ENCODE measurements around the gene STX11.

The STX11 gene

DNA sequence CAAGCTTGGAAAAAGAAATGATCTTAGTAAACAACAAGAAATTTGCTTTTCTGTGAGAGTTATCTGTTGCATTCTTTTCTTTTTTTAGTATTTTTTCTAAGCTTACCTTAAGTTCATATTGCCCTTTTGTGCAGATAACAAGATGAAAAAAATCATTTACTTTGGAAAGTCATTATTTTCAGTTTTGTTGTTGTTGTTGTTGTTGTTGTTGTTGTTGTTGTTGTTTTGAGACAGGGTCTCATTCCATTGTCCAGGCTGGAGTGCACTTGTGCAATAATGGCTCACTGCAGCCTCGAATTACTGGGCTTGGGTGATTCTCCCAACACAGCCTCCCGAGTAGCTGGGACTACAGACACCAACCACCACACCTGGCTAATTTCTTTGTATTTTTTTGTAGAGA lies 8.8 kb upstream of the STX11 start:
- no peak overlapping the region for H3K27ac ChIP-seq (ENCODE audit: low read depth, low read length)
- no peaks in the 10 kb centered on the region for H3K9me2 ChIP-seq (replicated peaks; ENCODE audit: insufficient read depth, low read length)
- no peaks in the 10 kb centered on the region for H3K27me3 ChIP-seq (ENCODE audit: low read length)
- no peak overlapping the region for H3K4me2 ChIP-seq (ENCODE audit: low read depth, low read length, poor library complexity, severe bottlenecking)
- no peaks in the 10 kb centered on the region for H4K20me1 ChIP-seq (ENCODE audit: low read depth, low read length)
- TF ChIP-seq EZH2phosphoT487 (conservative IDR thresholded peaks at IDR 0.05; ENCODE audit: low read length), result no peak
- TF ChIP-seq, protein P1, sequence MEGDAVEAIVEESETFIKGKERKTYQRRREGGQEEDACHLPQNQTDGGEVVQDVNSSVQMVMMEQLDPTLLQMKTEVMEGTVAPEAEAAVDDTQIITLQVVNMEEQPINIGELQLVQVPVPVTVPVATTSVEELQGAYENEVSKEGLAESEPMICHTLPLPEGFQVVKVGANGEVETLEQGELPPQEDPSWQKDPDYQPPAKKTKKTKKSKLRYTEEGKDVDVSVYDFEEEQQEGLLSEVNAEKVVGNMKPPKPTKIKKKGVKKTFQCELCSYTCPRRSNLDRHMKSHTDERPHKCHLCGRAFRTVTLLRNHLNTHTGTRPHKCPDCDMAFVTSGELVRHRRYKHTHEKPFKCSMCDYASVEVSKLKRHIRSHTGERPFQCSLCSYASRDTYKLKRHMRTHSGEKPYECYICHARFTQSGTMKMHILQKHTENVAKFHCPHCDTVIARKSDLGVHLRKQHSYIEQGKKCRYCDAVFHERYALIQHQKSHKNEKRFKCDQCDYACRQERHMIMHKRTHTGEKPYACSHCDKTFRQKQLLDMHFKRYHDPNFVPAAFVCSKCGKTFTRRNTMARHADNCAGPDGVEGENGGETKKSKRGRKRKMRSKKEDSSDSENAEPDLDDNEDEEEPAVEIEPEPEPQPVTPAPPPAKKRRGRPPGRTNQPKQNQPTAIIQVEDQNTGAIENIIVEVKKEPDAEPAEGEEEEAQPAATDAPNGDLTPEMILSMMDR (IDR thresholded peaks at IDR 0.05; ENCODE audit: insufficient read depth, low read length, poor library complexity, severe bottlenecking), result no peak
- H3K9me3 ChIP-seq (ENCODE audit: insufficient read depth, low read length), result no peaks in the 10 kb centered on the region
- H3K9ac ChIP-seq (ENCODE audit: low read length), result no peak overlapping the region
- no peaks in the 10 kb centered on the region for H3K79me2 ChIP-seq (ENCODE audit: insufficient read depth, low read length)
- H2AFZ ChIP-seq (ENCODE audit: low read depth, low read length, severe bottlenecking), result no peak overlapping the region
- H3F3A ChIP-seq (ENCODE audit: insufficient read depth), result no peaks in the 10 kb centered on the region
- no peak overlapping the region for H3K4me3 ChIP-seq (ENCODE audit: insufficient read depth, low read length, poor library complexity, severe bottlenecking)
- no peaks in the 10 kb centered on the region for H3K36me3 ChIP-seq (ENCODE audit: low read length)

DNA sequence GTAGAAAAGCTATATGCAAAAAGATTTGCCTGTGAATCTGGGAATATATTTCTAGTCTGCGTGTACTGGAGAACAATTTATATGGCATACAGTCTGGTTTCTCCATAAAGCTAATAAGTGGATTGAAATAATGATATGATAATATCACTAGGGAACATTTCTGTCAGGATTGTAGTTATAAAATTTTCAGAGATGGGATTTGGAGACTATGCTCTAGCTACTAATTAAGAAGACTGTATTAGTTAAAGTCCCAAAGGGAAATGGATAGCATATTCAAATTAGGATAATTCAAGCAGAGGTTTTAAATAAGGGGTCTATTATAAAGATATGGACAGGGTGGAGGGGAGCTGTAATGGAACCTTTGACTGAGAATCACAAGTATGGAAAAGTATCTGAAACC lies 7.2 kb upstream of the STX11 start:
- Histone ChIP-seq H2AFZ (ENCODE audit: low read depth, low read length, severe bottlenecking) (no peak overlapping the region), H3K36me3 (ENCODE audit: low read length) (no peaks in the 10 kb centered on the region), H3K27ac (ENCODE audit: low read depth, low read length) (no peak overlapping the region), H3K79me2 (ENCODE audit: insufficient read depth, low read length) (no peaks in the 10 kb centered on the region), H4K20me1 (ENCODE audit: low read depth, low read length) (no peaks in the 10 kb centered on the region), H3K9me3 (ENCODE audit: insufficient read depth, low read length) (no peaks in the 10 kb centered on the region), H3K4me3 (ENCODE audit: insufficient read depth, low read length, poor library complexity, severe bottlenecking) (no peak overlapping the region), H3K27me3 (ENCODE audit: low read length) (no peaks in the 10 kb centered on the region), H3K9me2 (replicated peaks; ENCODE audit: insufficient read depth, low read length) (no peaks in the 10 kb centered on the region), H3K4me2 (ENCODE audit: low read depth, low read length, poor library complexity, severe bottlenecking) (no peak overlapping the region), H3K9ac (ENCODE audit: low read length) (no peak overlapping the region), H3F3A (ENCODE audit: insufficient read depth) (no peaks in the 10 kb centered on the region)
- TF ChIP-seq, protein P1 (IDR thresholded peaks at IDR 0.05; ENCODE audit: insufficient read depth, low read length, poor library complexity, severe bottlenecking), result no peak
- TF ChIP-seq EZH2phosphoT487 (conservative IDR thresholded peaks at IDR 0.05; ENCODE audit: low read length), result no peak

DNA sequence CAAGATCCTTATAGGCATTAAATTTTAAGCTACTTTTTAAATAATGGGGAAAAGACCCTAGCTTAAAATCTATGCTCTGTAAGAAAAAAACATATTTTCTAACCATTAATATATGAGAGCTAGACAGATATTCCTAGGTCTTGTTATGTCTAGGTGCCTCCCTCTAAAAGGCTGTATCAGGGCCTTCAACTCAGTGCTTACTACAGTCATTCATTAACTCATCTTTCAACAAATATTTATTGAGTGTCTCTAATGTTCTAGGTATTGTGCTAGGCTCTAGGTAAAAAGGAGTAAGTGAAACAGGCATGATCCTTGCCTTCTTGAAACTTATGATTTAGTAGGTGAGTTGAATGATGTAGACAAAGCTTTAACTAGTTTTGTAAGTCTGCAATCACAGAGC lies 6.4 kb upstream of the STX11 start:
- Histone ChIP-seq H3K4me2 (ENCODE audit: low read depth, low read length, poor library complexity, severe bottlenecking) (no peak overlapping the region), H3K36me3 (ENCODE audit: low read length) (no peaks in the 10 kb centered on the region), H4K20me1 (ENCODE audit: low read depth, low read length) (no peaks in the 10 kb centered on the region), H3K27me3 (ENCODE audit: low read length) (no peaks in the 10 kb centered on the region), H3K9me2 (replicated peaks; ENCODE audit: insufficient read depth, low read length) (no peaks in the 10 kb centered on the region), H3K79me2 (ENCODE audit: insufficient read depth, low read length) (no peaks in the 10 kb centered on the region), H3K4me3 (ENCODE audit: insufficient read depth, low read length, poor library complexity, severe bottlenecking) (no peak overlapping the region), H3K9me3 (ENCODE audit: insufficient read depth, low read length) (no peaks in the 10 kb centered on the region), H2AFZ (ENCODE audit: low read depth, low read length, severe bottlenecking) (no peak overlapping the region), H3F3A (ENCODE audit: insufficient read depth) (no peaks in the 10 kb centered on the region), H3K27ac (ENCODE audit: low read depth, low read length) (no peak overlapping the region), H3K9ac (ENCODE audit: low read length) (no peak overlapping the region)
- TF ChIP-seq EZH2phosphoT487 (conservative IDR thresholded peaks at IDR 0.05; ENCODE audit: low read length), result no peak
- TF ChIP-seq, protein P1 (IDR thresholded peaks at IDR 0.05; ENCODE audit: insufficient read depth, low read length, poor library complexity, severe bottlenecking), result no peak

Data from SU-DHL-6 (cell line).